ENCODE results near the gene ULK2.
"Not testable (repeated sequence)": the region's sequence is repeated elsewhere in the genome, so short reads cannot be mapped to it uniquely, and the experiment has no call there.

Gene ULK2

GRCh38 chr17:19860647-19861177 is 7.0 kb downstream of the ULK2 start:
- not testable (repeated sequence) for DNase-seq

- DNase-seq, result no peak
These were observed 10.1 kb downstream of the ULK2 start for GRCh38 chr17:19857640-19858039.

- DNase-seq, result no peak
These were observed 33.8 kb downstream of the ULK2 start for GRCh38 chr17:19833914-19834313.

- DNase-seq, result no peak
These were observed 37.7 kb downstream of the ULK2 start for GRCh38 chr17:19830061-19830460.

- no peak for DNase-seq
These were observed 55.3 kb downstream of the ULK2 start for GRCh38 chr17:19812407-19812806.

- DNase-seq, result no peak
These were observed 62.7 kb downstream of the ULK2 start for GRCh38 chr17:19805006-19805405.

GRCh38 chr17:19800571-19800970 is 67.2 kb downstream of the ULK2 start:
- DNase-seq, result no peak

- no peak for DNase-seq
These were observed 67.9 kb downstream of the ULK2 start for GRCh38 chr17:19799796-19800195.

GRCh38 chr17:19796457-19796856 is 71.3 kb downstream of the ULK2 start:
- no peak for DNase-seq

- no peak for DNase-seq
These were observed 75.7 kb downstream of the ULK2 start for GRCh38 chr17:19791918-19792550.

GRCh38 chr17:19787733-19788357 is 79.9 kb downstream of the ULK2 start:
- no peak for DNase-seq

- no peak for DNase-seq
These were observed 81.9 kb downstream of the ULK2 start for GRCh38 chr17:19785854-19786253.

GRCh38 chr17:19781488-19782458 is 86.0 kb downstream of the ULK2 start:
- DNase-seq, result no peak

- DNase-seq, result no peak
These were observed 86.9 kb downstream of the ULK2 start for GRCh38 chr17:19780846-19781245.

- no peak for DNase-seq
These were observed 94.2 kb downstream of the ULK2 start for GRCh38 chr17:19773534-19773933.

GRCh38 chr17:19771971-19772630 is 95.6 kb downstream of the ULK2 start:
- DNase-seq, result no peak

- DNase-seq, result no peak
These were observed 96.6 kb downstream of the ULK2 start for GRCh38 chr17:19770985-19771735.

- DNase-seq, result no peak
These were observed 97.6 kb downstream of the ULK2 start for GRCh38 chr17:19769946-19770652.

GRCh38 chr17:19768046-19768782 is 99.5 kb downstream of the ULK2 start:
- no peak for DNase-seq

- peak; percentile 13 for DNase-seq
These were observed 101.1 kb downstream of the ULK2 start for GRCh38 chr17:19766421-19767270.
